GM18505 (cell line): ENCODE measurements around the gene PGLYRP3.

Source experiments
- ATAC-seq: cut with Tn5 transposase; IDR thresholded peaks from one replicate; pipeline ENCODE4 v1.9.1; 2021; ENCODE audit not compliant: unreplicated experiment
- POLR2A ChIP-seq: IDR thresholded peaks from 4 replicates; pipeline ENCODE4 v1.6.1; 2011; ENCODE audit warnings: borderline replicate concordance; ENCODE audit not compliant: insufficient read depth, insufficient read length; ENCODE audit errors: extremely low read depth

Gene PGLYRP3

GRCh38 chr1:153312570-153313186 is at the start of gene PGLYRP3:
TSS of gene PGLYRP3 (minus strand) at chr1:153312952. CDS start at chr1:153310665, 2,287 bp downstream.
- TF ChIP-seq POLR2A, result no peak
- no peak for ATAC-seq

GRCh38 chr1:153362187-153362775 is 49.5 kb upstream of the PGLYRP3 start:
- ATAC-seq, result no peak
- no peak for TF ChIP-seq POLR2A

- no peak for TF ChIP-seq POLR2A
- no peak for ATAC-seq
Measured at GRCh38 chr1:153361480-153362109, 48.8 kb upstream of the PGLYRP3 start.

GRCh38 chr1:153360592-153361479 is 48.1 kb upstream of the PGLYRP3 start:
- no peak for TF ChIP-seq POLR2A

GRCh38 chr1:153360190-153360589 is 47.4 kb upstream of the PGLYRP3 start:
- no peak for ATAC-seq
- TF ChIP-seq POLR2A, result no peak

More at GRCh38 chr1:153360592-153361479, 48.1 kb upstream of the PGLYRP3 start:
- ATAC-seq, result no peak

- TF ChIP-seq POLR2A, result no peak
- ATAC-seq, result no peak
Measured at GRCh38 chr1:153359241-153359640, 46.5 kb upstream of the PGLYRP3 start.

- TF ChIP-seq POLR2A, result no peak
- ATAC-seq, result no peak
Measured at GRCh38 chr1:153358691-153358975, 45.9 kb upstream of the PGLYRP3 start.

- no peak for TF ChIP-seq POLR2A
- no peak for ATAC-seq
Measured at GRCh38 chr1:153357853-153358690, 45.3 kb upstream of the PGLYRP3 start, which contains the start of gene S100A9. TSS of gene S100A9 (plus strand) at chr1:153357854. CDS start at chr1:153358284, 430 bp downstream.

- no peak for ATAC-seq
- no peak for TF ChIP-seq POLR2A
Measured at GRCh38 chr1:153357076-153357852, 44.5 kb upstream of the PGLYRP3 start.

GRCh38 chr1:153356392-153357075 is 43.8 kb upstream of the PGLYRP3 start:
- no peak for ATAC-seq
- no peak for TF ChIP-seq POLR2A

- TF ChIP-seq POLR2A, result no peak
- ATAC-seq, result no peak
Measured at GRCh38 chr1:153355445-153356071, 42.8 kb upstream of the PGLYRP3 start.

- TF ChIP-seq POLR2A, result no peak
- ATAC-seq, result no peak
Measured at GRCh38 chr1:153354515-153355193, 41.9 kb upstream of the PGLYRP3 start.
